Mesenteric fat pad (tissue), 1 donor: ENCODE measurements around the gene AP2A1. TPM values are rescaled to one million over a fixed set of nuclear protein-coding genes. Genes with fewer than 3 reads are reported as not detected.

ENCODE experiments used
- DNase-seq: peaks from one replicate; pipeline ENCODE4 v3.0.0-alpha.2; 2020; ENCODE audit warnings: low spot score
- microRNA-seq: library from miRNA; unstranded; fragments of <30 nt; microRNA quantifications from one replicate; pipeline ENCODE4 v1.2.0, GENCODE V29; 2020; ENCODE audit warnings: borderline number of aligned reads
- total RNA-seq: library from RNA; stranded (reverse); fragmentation: NEBNext Ultra II Directional; extraction: Animal tissue kit (Norgen Biotek cat#: 25700); gene quantifications from one replicate; pipeline ENCODE4 v1.2.1, GENCODE V29; 2021
- donor health status: DM: yes; HTN: yes; CAD: no.

Gene AP2A1
- total RNA-seq, 1 donor from 2014 or later, result 96.4 TPM

DNA sequence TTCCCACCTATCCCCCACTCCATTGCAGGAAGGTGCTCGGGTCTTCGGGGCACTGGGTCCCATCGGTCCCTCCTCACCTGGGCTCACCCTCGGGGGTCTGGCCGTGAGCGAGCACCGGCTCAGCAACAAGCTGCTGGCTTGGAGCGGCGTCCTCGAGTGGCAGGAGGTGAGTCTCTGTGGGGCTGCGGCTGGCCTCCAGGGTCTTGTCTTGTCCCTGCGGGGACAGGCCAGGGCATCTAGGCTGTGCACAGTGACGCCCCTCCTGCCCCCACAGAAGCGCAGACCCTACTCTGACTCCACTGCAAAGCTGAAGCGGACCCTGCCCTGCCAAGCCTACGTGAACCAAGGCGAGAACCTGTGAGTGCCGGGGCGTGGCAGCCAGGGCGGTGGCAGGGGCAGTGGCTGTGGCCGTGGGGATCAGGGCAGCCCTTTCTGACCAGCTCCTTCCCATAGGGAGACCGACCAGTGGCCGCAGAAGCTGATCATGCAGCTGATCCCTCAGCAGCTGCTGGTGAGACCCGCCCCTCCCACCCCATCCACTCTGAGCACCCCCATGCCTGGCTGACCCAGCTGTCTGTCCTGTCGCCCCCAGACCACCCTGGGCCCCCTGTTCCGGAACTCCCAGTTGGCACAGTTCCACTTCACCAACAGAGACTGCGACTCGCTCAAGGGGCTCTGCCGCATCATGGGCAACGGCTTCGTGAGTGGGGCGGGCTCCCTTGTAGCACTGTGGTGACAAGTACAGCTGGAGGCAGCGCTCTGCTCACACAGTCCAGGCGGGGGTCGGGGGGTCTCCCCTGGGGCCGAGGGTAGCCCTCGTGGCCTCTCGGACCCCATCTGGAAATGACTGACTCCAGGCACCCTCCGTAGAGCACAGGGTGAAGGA is 87.8 kb downstream of the AP2A1 start:
- no peak for DNase-seq

GRCh38 chr19:49855277-49855675 is 88.5 kb downstream of the AP2A1 start:
- no peak for DNase-seq

DNA sequence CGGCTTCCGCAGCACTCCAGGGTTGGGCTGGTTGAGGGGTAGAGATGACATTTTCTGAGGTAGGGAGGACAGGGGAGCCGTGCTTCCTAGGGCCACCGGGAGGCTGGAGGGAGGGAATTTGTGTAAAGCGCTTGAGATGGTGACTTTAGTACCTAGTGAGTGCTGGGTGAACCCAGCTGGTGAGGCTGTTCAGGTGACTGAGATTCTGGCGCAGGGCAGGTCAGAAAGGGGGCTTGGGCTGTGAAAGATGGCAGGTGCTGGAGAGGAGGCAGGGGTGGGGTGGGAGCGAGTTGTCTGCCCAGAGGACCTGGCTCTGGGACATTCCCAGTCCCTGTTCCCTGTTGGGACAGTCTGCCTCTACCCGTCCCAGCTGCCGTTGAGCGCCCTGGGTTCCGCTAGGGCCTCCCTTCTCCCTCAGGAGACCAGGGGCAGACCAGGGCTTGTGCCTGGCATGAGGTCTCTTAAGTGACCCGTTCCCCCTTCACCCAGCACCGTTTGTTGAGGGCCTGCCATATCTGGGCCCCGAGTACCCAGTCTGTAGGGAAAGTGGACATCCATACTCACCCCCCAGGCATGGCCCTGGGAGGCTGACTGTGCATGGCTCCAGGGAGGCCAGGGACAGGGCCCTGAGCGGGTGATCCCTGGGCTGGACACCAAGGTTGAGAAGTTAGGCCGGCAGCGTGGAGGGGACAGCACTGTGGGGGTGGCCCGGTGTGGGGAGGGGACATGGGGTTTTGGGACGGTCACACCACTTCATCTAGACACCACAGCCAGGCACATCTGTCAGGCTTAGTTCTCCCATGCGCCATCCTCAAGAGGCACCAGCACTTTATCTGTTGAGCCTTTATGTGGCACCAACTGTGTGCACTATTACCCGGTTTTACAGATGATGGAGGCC is 89.1 kb downstream of the AP2A1 start:
- no peak for DNase-seq

- no peak for DNase-seq
These were observed 89.8 kb downstream of the AP2A1 start for GRCh38 chr19:49856574-49857021.

Small RNA genes lying within 50 kb of the gene (microRNA-seq; reads per million reads assigned to microRNA genes)
- gene MIR4749 (not detected), gene MIR6799 (not detected), gene MIR6800 (not detected)

Other genes with a start within 250 kb of the AP2A1 start
- gene RCN3, start 239.0 kb upstream of the AP2A1 start, total RNA-seq, result 76.2 TPM
- 46.0 TPM for gene NOSIP, start 186.4 kb upstream of the AP2A1 start, total RNA-seq
- 1.1 TPM for gene PRRG2, start 185.7 kb upstream of the AP2A1 start, total RNA-seq
- gene PRR12, start 175.8 kb upstream of the AP2A1 start, total RNA-seq, result 22.3 TPM
- 107 TPM for gene RRAS, start 126.9 kb upstream of the AP2A1 start, total RNA-seq
- 64.3 TPM for gene SCAF1, start 124.8 kb upstream of the AP2A1 start, total RNA-seq
- gene IRF3, start 101.1 kb upstream of the AP2A1 start, total RNA-seq, result 46.7 TPM
- 10.7 TPM for gene BCL2L12, start 101.1 kb upstream of the AP2A1 start, total RNA-seq
- 105 TPM for gene PRMT1, start 89.7 kb upstream of the AP2A1 start, total RNA-seq
- 1.3 TPM for gene ADM5, start 77.4 kb upstream of the AP2A1 start, total RNA-seq
- gene CPT1C, start 75.9 kb upstream of the AP2A1 start, total RNA-seq, result 7.2 TPM
- 1.0 TPM for gene TSKS, start 3.7 kb upstream of the AP2A1 start, total RNA-seq
- 12.7 TPM for gene FUZ, start 46.3 kb downstream of the AP2A1 start, total RNA-seq
- gene MED25, start 51.3 kb downstream of the AP2A1 start, total RNA-seq, result 40.4 TPM
- gene PTOV1, start 84.2 kb downstream of the AP2A1 start, total RNA-seq, result 99.4 TPM
- gene PNKP, start 100.6 kb downstream of the AP2A1 start, total RNA-seq, result 57.6 TPM
- 38.8 TPM for gene AKT1S1, start 110.4 kb downstream of the AP2A1 start, total RNA-seq
- 39.9 TPM for gene TBC1D17, start 110.7 kb downstream of the AP2A1 start, total RNA-seq
- gene IL4I1, start 129.9 kb downstream of the AP2A1 start, total RNA-seq, result 2.3 TPM
- gene ATF5, start 162.2 kb downstream of the AP2A1 start, total RNA-seq, result 46.1 TPM
- gene NUP62, start 162.5 kb downstream of the AP2A1 start, total RNA-seq, result 34.5 TPM
- 3.0 TPM for gene SIGLEC11, start 194.2 kb downstream of the AP2A1 start, total RNA-seq